PFSK-1 (cell line): ENCODE data around the gene GLDN.

Experiments
- POLR2AphosphoS5 ChIP-seq: IDR thresholded peaks from 2 replicates; pipeline ENCODE4 v1.6.1; 2012; ENCODE audit warnings: low read depth, mild to moderate bottlenecking, control low read depth, low read length, moderate library complexity
- REST ChIP-seq, 2 experiments: IDR thresholded peaks; 2 replicates each; pipeline versions ENCODE4 v1.6.1 to v1.8.0; 2011 to 2012; ENCODE audit warnings: low read depth in 2 of 2, low read length in 2 of 2, control low read depth in 1 of 2, inconsistent platforms in 1 of 2, mild to moderate bottlenecking in 1 of 2, moderate library complexity in 1 of 2; ENCODE audit not compliant: insufficient read depth in 1 of 2
- SIN3A ChIP-seq: IDR thresholded peaks from 2 replicates; pipeline ENCODE4 v1.6.1; 2012; ENCODE audit warnings: mild to moderate bottlenecking, low read length, moderate library complexity, borderline replicate concordance; ENCODE audit not compliant: insufficient read depth
- TAF1 ChIP-seq: IDR thresholded peaks from 2 replicates; pipeline ENCODE4 v1.6.1; 2012; ENCODE audit warnings: low read length, control low read depth, borderline replicate concordance; ENCODE audit not compliant: insufficient read depth

- TF ChIP-seq SIN3A (no peak), REST (IDR thresholded peaks at IDR 0.05; ENCODE audit: insufficient read depth in 1 of 2, low read depth in 2 of 2, low read length in 2 of 2) (no peak), TAF1 (no peak), POLR2AphosphoS5 (no peak)
Measured at GRCh38 chr15:51443282-51443914, 101.9 kb downstream of the GLDN start.
